ENCODE data around the gene FHIT.

FHIT gene

GRCh38 chr3:59717679-59718205 is 1533.5 kb downstream of the FHIT start:
- Histone ChIP-seq H3K27me3 (no peaks in the 10 kb centered on the region), H3K4me3 (ENCODE audit: low read depth in 1 of 2, low read length in 1 of 2) (no peak overlapping the region), H3K27ac (no peak overlapping the region), H3K36me3 (no peaks in the 10 kb centered on the region), H3K9me3 (no peaks in the 10 kb centered on the region), H3K4me1 (ENCODE audit: control insufficient read depth in 1 of 2, insufficient read depth in 1 of 2, low read depth in 1 of 2, low read length in 1 of 2) (peaks cover 3 to 7% of the 10 kb centered on the region in 2 experiments)
- TF ChIP-seq CTCF (IDR thresholded peaks at IDR 0.05), result no peak

DNA sequence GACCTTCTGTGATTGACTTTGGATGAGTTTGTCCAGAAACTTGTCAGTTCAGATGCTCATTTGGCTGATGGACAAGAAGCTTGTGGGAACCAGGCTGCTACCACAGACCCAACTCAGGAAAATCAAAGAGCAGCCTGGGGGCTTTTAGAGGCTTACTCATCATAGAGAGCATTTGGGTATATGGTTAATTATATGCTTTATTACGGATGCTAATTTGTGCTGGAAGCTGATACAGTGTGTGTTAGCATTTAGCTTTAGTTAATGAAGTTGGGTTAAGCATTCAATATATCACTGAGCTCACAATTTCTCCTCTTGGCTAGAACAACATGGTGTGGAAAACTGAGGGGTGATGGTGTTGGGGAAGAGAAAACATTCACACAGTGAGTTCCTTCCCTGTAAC is 1537.2 kb downstream of the FHIT start:
- Histone ChIP-seq H3K9me3 (no peaks in the 10 kb centered on the region), H3K4me3 (ENCODE audit: low read depth in 1 of 2, low read length in 1 of 2) (no peak overlapping the region), H3K4me1 (ENCODE audit: control insufficient read depth in 1 of 2, insufficient read depth in 1 of 2, low read depth in 1 of 2, low read length in 1 of 2) (peaks cover 31 to 39% of the 10 kb centered on the region in 2 experiments), H3K27me3 (no peaks in the 10 kb centered on the region), H3K27ac (no peak overlapping the region), H3K36me3 (no peaks in the 10 kb centered on the region)
- no peak for TF ChIP-seq CTCF (IDR thresholded peaks at IDR 0.05)

GRCh38 chr3:59710554-59710953 is 1540.7 kb downstream of the FHIT start:
- no peak for TF ChIP-seq CTCF (IDR thresholded peaks at IDR 0.05)
- Histone ChIP-seq H3K27me3 (no peaks in the 10 kb centered on the region), H3K4me1 (ENCODE audit: control insufficient read depth in 1 of 2, insufficient read depth in 1 of 2, low read depth in 1 of 2, low read length in 1 of 2) (peaks cover 30 to 39% of the 10 kb centered on the region in 2 experiments), H3K36me3 (no peaks in the 10 kb centered on the region), H3K4me3 (ENCODE audit: low read depth in 1 of 2, low read length in 1 of 2) (peak overlapping the region in 1 of 2 experiments; percentile 31), H3K27ac (peak overlapping the region; percentile 90), H3K9me3 (no peaks in the 10 kb centered on the region)

DNA sequence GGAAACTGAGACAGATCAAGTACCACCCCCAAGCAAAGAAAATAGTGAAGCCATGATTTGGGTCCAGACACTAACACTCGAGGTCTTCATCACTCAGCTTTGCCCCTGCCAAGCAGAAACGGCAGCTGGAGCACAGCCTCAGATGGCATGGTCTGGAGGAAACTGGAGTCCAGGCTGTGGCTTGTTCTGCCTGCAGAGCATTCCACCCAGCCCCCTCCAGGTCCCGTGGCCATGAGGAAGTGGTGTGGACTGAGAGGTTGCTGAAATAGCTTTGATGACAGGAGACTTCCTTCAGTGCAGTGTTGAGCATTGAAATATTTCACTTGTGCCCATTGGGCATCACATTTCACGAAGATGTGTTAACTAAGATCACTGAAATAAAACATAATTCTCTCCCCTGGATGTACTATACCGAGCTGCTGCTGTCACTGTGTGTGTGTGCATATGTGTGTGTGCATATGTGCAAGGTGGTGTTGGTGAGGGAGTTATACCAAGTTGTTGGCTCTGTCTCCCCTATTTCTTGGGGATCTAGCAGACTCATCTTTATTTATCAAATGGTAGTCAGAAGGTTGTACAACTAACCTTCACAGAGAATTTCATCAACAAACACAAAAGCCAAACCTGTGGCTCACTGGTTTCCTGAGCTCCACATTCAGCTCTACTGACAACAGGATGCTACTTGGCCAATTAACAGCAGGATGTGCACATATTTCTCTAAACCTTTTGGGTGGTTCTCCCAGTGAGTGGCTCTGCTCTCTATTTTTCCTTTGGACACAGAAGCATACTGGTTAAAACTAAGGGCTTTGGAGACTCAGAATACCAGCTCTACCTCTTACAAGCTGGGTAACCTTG is 1541.3 kb downstream of the FHIT start:
- Histone ChIP-seq H3K9me3 (no peaks in the 10 kb centered on the region), H3K4me1 (ENCODE audit: control insufficient read depth in 1 of 2, insufficient read depth in 1 of 2, low read depth in 1 of 2, low read length in 1 of 2) (peaks cover 30 to 39% of the 10 kb centered on the region in 2 experiments), H3K36me3 (no peaks in the 10 kb centered on the region), H3K27me3 (no peaks in the 10 kb centered on the region), H3K4me3 (ENCODE audit: low read depth in 1 of 2, low read length in 1 of 2) (peak overlapping the region; percentile 12 to 31), H3K27ac (peak overlapping the region; percentile 90)
- TF ChIP-seq CTCF (IDR thresholded peaks at IDR 0.05), result no peak

- H3K9me3 ChIP-seq, result no peaks in the 10 kb centered on the region
Measured at GRCh38 chr3:59708202-59708601, 1543.0 kb downstream of the FHIT start.

More at GRCh38 chr3:59708202-59708601, 1543.0 kb downstream of the FHIT start:
- Histone ChIP-seq H3K36me3 (no peaks in the 10 kb centered on the region), H3K27ac (peak overlapping the region; percentile 90), H3K4me1 (ENCODE audit: control insufficient read depth in 1 of 2, insufficient read depth in 1 of 2, low read depth in 1 of 2, low read length in 1 of 2) (peaks cover 30 to 39% of the 10 kb centered on the region in 2 experiments), H3K4me3 (ENCODE audit: low read depth in 1 of 2, low read length in 1 of 2) (no peak overlapping the region), H3K27me3 (no peaks in the 10 kb centered on the region)
- TF ChIP-seq CTCF (IDR thresholded peaks at IDR 0.05), result no peak

Measured in neutrophil (primary cell).